K562 (cell line): ENCODE measurements around the gene CALML4. TPM values are rescaled to one million over a fixed set of nuclear protein-coding genes. Genes with fewer than 3 reads are reported as not detected.

ENCODE experiments used
- AFF4 ChIP-seq: sonication (generic); formaldehyde crosslinking; IDR thresholded peaks from 2 replicates; pipeline ENCODE4 v1.8.0; 2023; ENCODE audit warnings: mild to moderate bottlenecking, missing genetic modification reagents
- CHCHD3 ChIP-seq: fragments of 250-450 bp; sonication (Bioruptor Pico); IDR thresholded peaks from 2 replicates; pipeline ENCODE4 v2.1.2; 2022; ENCODE audit warnings: mild to moderate bottlenecking
- DEAF1 ChIP-seq: fragments of 450-650 bp; formaldehyde crosslinking; IDR thresholded peaks from 2 replicates; pipeline ENCODE4 v1.4.0; 2020; ENCODE audit warnings: mild to moderate bottlenecking, moderate library complexity
- MGA ChIP-seq: fragments of 450-650 bp; IDR thresholded peaks from 2 replicates; pipeline ENCODE4 v1.6.1; 2016; ENCODE audit warnings: mild to moderate bottlenecking, moderate library complexity
- PCBP1 ChIP-seq: fragments of 200-400 bp; formaldehyde crosslinking; IDR thresholded peaks from 2 replicates; pipeline ENCODE4 v1.6.1; 2018; ENCODE audit warnings: mild to moderate bottlenecking, low read depth, low read length; ENCODE audit not compliant: poor library complexity, severe bottlenecking
- POLR3A ChIP-seq: IDR thresholded peaks from 2 replicates; pipeline ENCODE4 v1.6.1; 2011; ENCODE audit warnings: borderline replicate concordance, mild to moderate bottlenecking, moderate library complexity; ENCODE audit not compliant: insufficient read length, insufficient read depth; ENCODE audit errors: extremely low read depth
- TRIM24 ChIP-seq, 2 experiments: fragments of 450-650 bp; IDR thresholded peaks; 2 replicates each; pipeline ENCODE4 v1.6.1; 2016
- ZNF707 ChIP-seq: fragments of 250-450 bp; sonication (Bioruptor Pico); conservative IDR thresholded peaks from 2 replicates; pipeline ENCODE4 v1.8.0; 2022; ENCODE audit warnings: inconsistent platforms, mild to moderate bottlenecking, moderate library complexity
- ZNF766 ChIP-seq: fragments of 200-800 bp; sonication (Bioruptor generic); conservative IDR thresholded peaks from 2 replicates; pipeline ENCODE4 v1.6.1; 2016; ENCODE audit warnings: missing genetic modification characterization, missing compliant biosample characterization
- polyA plus RNA-seq, 8 experiments: library from polyadenylated mRNA; depleted of rRNA in 4 of 8; stranded (reverse) in 5 of 8; unstranded in 3 of 8; fragments of >200 nt; fragmentation: Nextera tagmentation in 2 of 8; fragmentation: Illumina TruSeq in 1 of 8; extraction: Ambion mirVana in 2 of 8; extraction: Trizol in 1 of 8; gene quantifications; 2 replicates each; pipeline versions ENCODE4 v1.2.1 to v1.2.3, GENCODE V29; 2011 to 2014; ENCODE audit warnings: inconsistent platforms in 1 of 8, missing spikeins in 1 of 8
- total RNA-seq, 7 experiments: library from RNA; depleted of rRNA in 6 of 7; stranded (reverse); fragments of >200 nt in 6 of 7; fragmentation: Illumina TruSeq in 2 of 7; extraction: Trizol in 2 of 7; gene quantifications; 2 replicates each; pipeline versions ENCODE4 v1.2.1 to v1.2.3, GENCODE V29; 2011 to 2021; ENCODE audit warnings: low replicate concordance in 1 of 7

CALML4 gene
- total and polyA plus RNA-seq, 9 of the 15 experiments (the other 6 are each of a cell fraction or from before 2014, with no cell fraction given): 2.8 to 30.6 (median 15.5) TPM

- TF ChIP-seq MGA (peak; percentile 83), PCBP1 (no peak), DEAF1 (CRISPR knock-in tag) (no peak), TRIM24 (IDR thresholded peaks at IDR 0.05) (no peak), ZNF707 (CRISPR knock-in tag) (no peak), AFF4 (no peak), POLR3A (no peak), CHCHD3 (CRISPR knock-in tag) (no peak), ZNF766 (CRISPR knock-in tag) (0 out of 2 replicates have a peak, but pooled peaks have one; percentile 39)
Observed at GRCh38 chr15:68228971-68229385, 23.8 kb upstream of the CALML4 start (continued).
